ACC112 (cell line): Measurements from ENCODE around the gene KCTD16.

ENCODE experiments used
- H2AFZ ChIP-seq: fragments of 200-600 bp; sonication (generic); one replicate; pipeline ENCODE4 v1.6.0; 2017; ENCODE audit warnings: antibody characterized with exemption, low read length; ENCODE audit not compliant: unreplicated experiment
- H3K27ac ChIP-seq: fragments of 200-600 bp; sonication (generic); 2 replicates; pipeline ENCODE4 v1.5.1; 2014; ENCODE audit warnings: low read depth, mild to moderate bottlenecking, antibody characterized with exemption, low read length, moderate library complexity
- H3K27me3 ChIP-seq: fragments of 200-600 bp; sonication (generic); 2 replicates; pipeline ENCODE4 v1.6.1; 2014; ENCODE audit warnings: mild to moderate bottlenecking, antibody characterized with exemption, low read length, moderate library complexity, mixed read lengths; ENCODE audit not compliant: insufficient read depth
- H3K36me3 ChIP-seq: fragments of 200-600 bp; sonication (generic); 2 replicates; pipeline ENCODE4 v1.6.1; 2016; ENCODE audit warnings: mild to moderate bottlenecking, antibody characterized with exemption, low read length, moderate library complexity, mixed read lengths; ENCODE audit not compliant: insufficient read depth
- H3K4me1 ChIP-seq: fragments of 200-600 bp; sonication (generic); one replicate; pipeline ENCODE4 v1.6.1; 2016; ENCODE audit warnings: low read length, mixed read lengths; ENCODE audit not compliant: insufficient read depth, unreplicated experiment, control insufficient read depth
- H3K4me3 ChIP-seq: fragments of 200-600 bp; sonication (generic); 2 replicates; pipeline ENCODE4 v1.5.1; 2014; ENCODE audit warnings: mild to moderate bottlenecking, low read depth, low read length
- H3K79me2 ChIP-seq: fragments of 200-600 bp; sonication (generic); one replicate; pipeline ENCODE4 v1.6.0; 2016; ENCODE audit warnings: low read length; ENCODE audit not compliant: control insufficient read depth, unreplicated experiment, insufficient read depth

Gene KCTD16

GRCh38 chr5:144284036-144284435, 113.4 kb downstream of the KCTD16 start:
- Histone ChIP-seq H3K79me2 (no peaks in the 10 kb centered on the region), H3K36me3 (no peaks in the 10 kb centered on the region), H3K4me3 (no peak overlapping the region), H3K27me3 (no peaks in the 10 kb centered on the region), H3K27ac (no peak overlapping the region), H3K4me1 (no peaks in the 10 kb centered on the region), H2AFZ (no peak overlapping the region)

DNA sequence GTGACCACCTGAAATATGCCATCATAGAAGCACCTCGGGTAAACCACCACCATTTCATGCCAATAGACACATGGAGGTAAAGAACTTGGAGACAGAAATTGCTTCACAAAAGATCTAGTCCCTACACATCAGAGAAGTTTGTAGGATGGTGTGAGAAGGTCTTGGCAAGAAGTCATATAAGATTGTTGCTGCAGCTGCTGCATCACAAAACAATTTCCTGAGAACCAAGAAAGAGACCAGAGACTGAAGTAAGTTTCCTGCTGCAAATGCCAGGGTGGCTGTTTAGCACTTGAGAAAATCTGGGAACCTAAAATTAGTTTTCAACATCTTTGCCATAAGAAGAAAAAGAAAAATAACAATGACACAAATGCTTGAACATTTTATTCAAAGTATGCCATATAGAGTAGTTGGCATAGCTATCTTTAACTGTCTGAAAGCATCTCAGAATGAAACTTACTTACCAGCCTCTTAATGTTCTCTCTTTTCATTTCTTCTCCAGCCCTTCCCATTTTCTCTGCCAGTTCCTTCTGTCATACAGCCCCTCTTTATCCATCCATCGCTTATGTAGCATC, 114.3 kb downstream of the KCTD16 start:
- H3K36me3 ChIP-seq, result no peaks in the 10 kb centered on the region
- no peaks in the 10 kb centered on the region for H3K79me2 ChIP-seq
- no peak overlapping the region for H3K27ac ChIP-seq
- no peaks in the 10 kb centered on the region for H3K27me3 ChIP-seq
- H3K4me1 ChIP-seq, result no peaks in the 10 kb centered on the region
- H2AFZ ChIP-seq, result no peak overlapping the region
- no peak overlapping the region for H3K4me3 ChIP-seq

DNA sequence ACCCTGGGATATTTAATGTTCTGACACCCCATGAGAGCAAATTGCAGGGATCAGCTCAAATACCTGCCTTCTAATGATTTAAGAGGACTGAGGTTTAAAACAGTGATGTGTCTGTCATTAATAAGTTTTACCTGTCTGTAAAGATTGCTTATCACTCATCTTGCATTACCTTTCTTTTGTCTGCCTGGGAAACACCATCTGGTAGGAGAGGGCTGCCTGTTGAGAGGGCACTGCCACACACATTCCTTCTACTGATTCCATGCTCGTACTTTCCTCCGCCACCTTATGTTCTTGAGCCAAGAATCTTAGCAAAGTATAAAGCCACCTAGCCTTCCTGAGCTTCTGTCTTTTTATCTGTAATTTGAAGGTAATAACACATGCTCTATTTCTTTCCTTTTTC, 118.6 kb downstream of the KCTD16 start:
- Histone ChIP-seq H2AFZ (no peak overlapping the region), H3K4me3 (no peak overlapping the region), H3K79me2 (no peaks in the 10 kb centered on the region), H3K4me1 (no peaks in the 10 kb centered on the region), H3K27ac (no peak overlapping the region), H3K27me3 (no peaks in the 10 kb centered on the region), H3K36me3 (no peaks in the 10 kb centered on the region)

- no peaks in the 10 kb centered on the region for H3K79me2 ChIP-seq
- no peaks in the 10 kb centered on the region for H3K36me3 ChIP-seq
- no peak overlapping the region for H3K4me3 ChIP-seq
- H3K4me1 ChIP-seq, result no peaks in the 10 kb centered on the region
- H3K27me3 ChIP-seq, result no peaks in the 10 kb centered on the region
- H2AFZ ChIP-seq, result no peak overlapping the region
- H3K27ac ChIP-seq, result no peak overlapping the region
Observed at GRCh38 chr5:144292029-144292428, 121.4 kb downstream of the KCTD16 start.

DNA sequence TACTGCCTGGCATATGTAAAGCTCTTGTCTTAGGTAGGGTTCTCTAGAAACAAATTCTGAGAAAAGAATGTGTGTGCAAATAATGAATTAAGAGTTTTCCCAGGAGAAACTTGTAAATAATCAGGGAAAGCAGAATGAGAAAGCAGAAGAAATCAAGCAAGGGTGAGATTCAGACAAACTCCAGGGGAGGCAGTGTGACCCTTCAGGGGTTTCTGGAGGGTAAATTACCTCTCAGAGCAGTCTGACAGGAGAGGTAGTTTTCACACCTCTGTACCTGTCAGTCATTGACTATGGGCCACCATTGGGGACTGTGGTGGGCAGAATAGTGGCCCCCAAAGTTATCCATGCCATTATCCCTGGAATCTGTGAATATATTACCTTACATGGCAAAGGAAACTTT, 124.6 kb downstream of the KCTD16 start:
- H3K79me2 ChIP-seq, result no peaks in the 10 kb centered on the region
- no peak overlapping the region for H3K27ac ChIP-seq
- no peaks in the 10 kb centered on the region for H3K4me1 ChIP-seq
- no peaks in the 10 kb centered on the region for H3K27me3 ChIP-seq
- no peak overlapping the region for H3K4me3 ChIP-seq
- no peaks in the 10 kb centered on the region for H3K36me3 ChIP-seq
- no peak overlapping the region for H2AFZ ChIP-seq

DNA sequence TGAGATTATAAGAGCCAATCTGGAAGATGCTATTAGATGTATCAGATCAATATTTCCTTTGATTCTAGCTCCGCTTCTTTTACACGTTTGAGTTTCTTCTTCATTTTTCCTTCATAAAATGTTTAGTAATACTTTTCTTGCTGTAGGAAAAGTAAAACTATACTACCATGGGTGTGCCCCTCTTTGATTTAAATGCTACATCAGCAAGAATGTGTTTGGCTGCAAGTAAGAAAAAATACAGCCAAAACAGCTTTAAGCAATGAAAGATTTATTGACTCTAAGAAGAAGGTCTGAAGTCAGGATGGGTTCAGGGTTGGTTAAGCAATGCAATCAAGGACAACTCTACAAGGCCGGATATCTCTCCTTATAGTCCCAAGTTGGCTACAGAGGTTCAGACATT, 126.4 kb downstream of the KCTD16 start:
- no peaks in the 10 kb centered on the region for H3K36me3 ChIP-seq

GRCh38 chr5:144298658-144299057, 128.0 kb downstream of the KCTD16 start:
- Histone ChIP-seq H3K27ac (no peak overlapping the region), H3K27me3 (no peaks in the 10 kb centered on the region), H3K4me3 (no peak overlapping the region)

More for the DNA sequence above, 126.4 kb downstream of the KCTD16 start:
- H3K27ac ChIP-seq, result no peak overlapping the region
- no peak overlapping the region for H3K4me3 ChIP-seq
- no peaks in the 10 kb centered on the region for H3K27me3 ChIP-seq
- no peaks in the 10 kb centered on the region for H3K4me1 ChIP-seq
- no peaks in the 10 kb centered on the region for H3K79me2 ChIP-seq
- no peak overlapping the region for H2AFZ ChIP-seq

GRCh38 chr5:144304688-144305087, 134.0 kb downstream of the KCTD16 start:
- H2AFZ ChIP-seq, result no peak overlapping the region
- H3K4me1 ChIP-seq, result no peaks in the 10 kb centered on the region
- no peaks in the 10 kb centered on the region for H3K79me2 ChIP-seq
- H3K4me3 ChIP-seq, result no peak overlapping the region
- H3K36me3 ChIP-seq, result no peaks in the 10 kb centered on the region
- H3K27ac ChIP-seq, result no peak overlapping the region
- H3K27me3 ChIP-seq, result no peaks in the 10 kb centered on the region

More at GRCh38 chr5:144298658-144299057, 128.0 kb downstream of the KCTD16 start:
- Histone ChIP-seq H3K4me1 (no peaks in the 10 kb centered on the region), H3K36me3 (no peaks in the 10 kb centered on the region), H3K79me2 (no peaks in the 10 kb centered on the region), H2AFZ (no peak overlapping the region)

- Histone ChIP-seq H3K4me1 (no peaks in the 10 kb centered on the region), H3K27me3 (no peaks in the 10 kb centered on the region), H3K4me3 (no peak overlapping the region), H2AFZ (no peak overlapping the region), H3K27ac (no peak overlapping the region), H3K36me3 (no peaks in the 10 kb centered on the region), H3K79me2 (no peaks in the 10 kb centered on the region)
Observed at GRCh38 chr5:144307736-144308135, 137.1 kb downstream of the KCTD16 start.

- Histone ChIP-seq H3K79me2 (no peaks in the 10 kb centered on the region), H3K4me1 (no peaks in the 10 kb centered on the region), H3K4me3 (no peak overlapping the region), H2AFZ (no peak overlapping the region), H3K27ac (no peak overlapping the region), H3K27me3 (no peaks in the 10 kb centered on the region), H3K36me3 (no peaks in the 10 kb centered on the region)
Observed at GRCh38 chr5:144308174-144308573, 137.5 kb downstream of the KCTD16 start.

DNA sequence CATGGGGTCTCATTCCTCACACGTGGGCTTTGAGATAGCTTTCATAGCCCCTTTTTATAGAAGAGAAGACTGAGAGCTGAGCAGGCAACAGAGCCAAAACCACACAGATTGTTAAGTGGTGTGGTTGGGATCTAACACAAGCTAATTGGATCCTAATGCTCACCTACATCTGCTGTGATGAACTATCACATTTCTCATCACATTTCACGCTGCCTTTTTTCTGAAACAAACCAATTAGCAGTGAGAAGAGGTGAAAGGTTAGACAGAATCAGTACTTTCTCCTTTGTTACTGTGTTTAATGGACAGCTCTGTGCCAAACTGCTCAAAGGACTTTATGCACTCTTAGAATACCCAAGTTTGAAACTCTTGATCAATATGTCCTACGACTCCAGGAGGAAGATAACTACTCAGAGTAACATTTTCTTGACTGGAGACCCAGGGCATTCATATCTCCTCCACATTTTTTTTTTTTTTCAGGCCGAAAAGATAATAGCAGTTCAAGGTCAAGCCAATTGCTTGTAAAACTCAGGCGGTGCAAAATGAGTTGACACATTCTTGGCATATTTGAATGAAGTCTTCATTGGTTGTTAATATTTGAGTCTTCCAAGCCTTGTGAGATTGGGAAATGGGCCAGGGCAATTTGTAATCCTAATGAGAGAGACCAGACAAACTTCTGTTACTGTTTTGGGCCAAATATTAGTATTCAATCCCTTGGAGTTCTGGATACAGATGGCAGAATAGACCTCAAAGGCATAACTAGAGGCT, 138.4 kb downstream of the KCTD16 start:
- no peaks in the 10 kb centered on the region for H3K79me2 ChIP-seq
- H3K4me3 ChIP-seq, result no peak overlapping the region
- H3K36me3 ChIP-seq, result no peaks in the 10 kb centered on the region
- H3K27me3 ChIP-seq, result no peaks in the 10 kb centered on the region
- no peak overlapping the region for H2AFZ ChIP-seq
- no peak overlapping the region for H3K27ac ChIP-seq
- no peaks in the 10 kb centered on the region for H3K4me1 ChIP-seq
